Glomerular visceral epithelial cell (primary cell): ENCODE data around the gene MCM3AP.

Experiments
- DNase-seq: peaks from one replicate; pipeline ENCODE4 v3.0.0-alpha.2; 2016; ENCODE audit errors: extremely low spot score

The MCM3AP gene

DNA sequence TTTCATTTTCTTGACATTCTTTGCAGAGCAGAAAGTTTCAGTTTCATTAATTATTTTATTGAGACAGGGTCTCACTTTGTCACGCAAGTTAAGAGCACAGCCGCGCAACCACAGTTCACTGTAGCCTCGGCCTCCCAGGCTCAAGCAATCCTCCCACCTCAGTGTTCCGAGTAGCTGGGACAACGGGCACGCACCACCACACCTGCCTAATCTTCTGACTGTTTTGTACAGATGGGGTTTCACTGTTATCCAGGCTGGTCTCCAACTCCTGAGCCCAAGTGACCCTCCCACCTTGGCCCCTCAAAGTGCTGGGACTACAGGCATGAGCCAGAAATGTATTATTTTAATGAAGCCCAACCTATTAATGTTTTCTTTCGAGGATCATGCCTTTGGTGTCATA, 98.2 kb downstream of the MCM3AP start:
- DNase-seq, result no peak

DNA sequence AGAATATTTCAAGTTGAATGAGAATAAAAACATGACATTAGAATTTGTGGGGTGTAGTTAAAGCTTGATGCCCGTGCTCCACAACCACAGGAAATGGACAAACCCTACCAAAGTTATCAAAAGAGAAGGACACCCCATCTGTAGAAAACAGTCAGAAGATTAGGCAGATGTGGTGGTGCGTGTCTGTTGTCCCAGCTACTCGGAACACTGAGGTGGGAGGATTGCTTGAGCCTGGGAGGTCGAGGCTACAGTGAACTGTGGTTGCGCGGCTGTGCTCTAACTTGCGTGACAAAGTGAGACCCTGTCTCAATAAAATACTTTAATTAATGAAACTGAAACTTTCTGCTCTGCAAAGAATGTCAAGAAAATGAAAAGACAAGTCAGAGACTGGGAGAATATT, 99.7 kb downstream of the MCM3AP start:
- no peak for DNase-seq
